BLaER1 (cell line): ENCODE results near the gene DPP3.
"Not testable (repeated sequence)": the region's sequence is repeated elsewhere in the genome, so short reads cannot be mapped to it uniquely, and the experiment has no call there.

Source experiments
- H3K27ac ChIP-seq: shearing (Covaris generic); formaldehyde crosslinking; 2 replicates; pipeline ENCODE4 v1.8.1; 2022
- H3K27me3 ChIP-seq: shearing (Covaris generic); formaldehyde crosslinking; 2 replicates; pipeline ENCODE4 v1.8.1; 2022
- H3K36me3 ChIP-seq: shearing (Covaris generic); formaldehyde crosslinking; 2 replicates; pipeline ENCODE4 v1.8.1; 2022
- H3K4me1 ChIP-seq: shearing (Covaris generic); formaldehyde crosslinking; 2 replicates; pipeline ENCODE4 v1.8.1; 2022
- H3K4me2 ChIP-seq: shearing (Covaris generic); formaldehyde crosslinking; 2 replicates; pipeline ENCODE4 v1.8.1; 2022
- H3K4me3 ChIP-seq: shearing (Covaris generic); formaldehyde crosslinking; 2 replicates; pipeline ENCODE4 v1.8.1; 2022
- H3K9ac ChIP-seq: shearing (Covaris generic); formaldehyde crosslinking; 2 replicates; pipeline ENCODE4 v1.8.1; 2022
- H3K9me3 ChIP-seq: shearing (Covaris generic); formaldehyde crosslinking; 2 replicates; pipeline ENCODE4 v1.8.1; 2022
- H4K20me1 ChIP-seq: shearing (Covaris generic); formaldehyde crosslinking; 2 replicates; pipeline ENCODE4 v1.8.1; 2022
- Cebpa-rat ChIP-seq: shearing (Covaris generic); IDR thresholded peaks from 2 replicates; pipeline ENCODE4 v1.8.1; 2022

The DPP3 gene, protein sequence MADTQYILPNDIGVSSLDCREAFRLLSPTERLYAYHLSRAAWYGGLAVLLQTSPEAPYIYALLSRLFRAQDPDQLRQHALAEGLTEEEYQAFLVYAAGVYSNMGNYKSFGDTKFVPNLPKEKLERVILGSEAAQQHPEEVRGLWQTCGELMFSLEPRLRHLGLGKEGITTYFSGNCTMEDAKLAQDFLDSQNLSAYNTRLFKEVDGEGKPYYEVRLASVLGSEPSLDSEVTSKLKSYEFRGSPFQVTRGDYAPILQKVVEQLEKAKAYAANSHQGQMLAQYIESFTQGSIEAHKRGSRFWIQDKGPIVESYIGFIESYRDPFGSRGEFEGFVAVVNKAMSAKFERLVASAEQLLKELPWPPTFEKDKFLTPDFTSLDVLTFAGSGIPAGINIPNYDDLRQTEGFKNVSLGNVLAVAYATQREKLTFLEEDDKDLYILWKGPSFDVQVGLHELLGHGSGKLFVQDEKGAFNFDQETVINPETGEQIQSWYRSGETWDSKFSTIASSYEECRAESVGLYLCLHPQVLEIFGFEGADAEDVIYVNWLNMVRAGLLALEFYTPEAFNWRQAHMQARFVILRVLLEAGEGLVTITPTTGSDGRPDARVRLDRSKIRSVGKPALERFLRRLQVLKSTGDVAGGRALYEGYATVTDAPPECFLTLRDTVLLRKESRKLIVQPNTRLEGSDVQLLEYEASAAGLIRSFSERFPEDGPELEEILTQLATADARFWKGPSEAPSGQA

DNA sequence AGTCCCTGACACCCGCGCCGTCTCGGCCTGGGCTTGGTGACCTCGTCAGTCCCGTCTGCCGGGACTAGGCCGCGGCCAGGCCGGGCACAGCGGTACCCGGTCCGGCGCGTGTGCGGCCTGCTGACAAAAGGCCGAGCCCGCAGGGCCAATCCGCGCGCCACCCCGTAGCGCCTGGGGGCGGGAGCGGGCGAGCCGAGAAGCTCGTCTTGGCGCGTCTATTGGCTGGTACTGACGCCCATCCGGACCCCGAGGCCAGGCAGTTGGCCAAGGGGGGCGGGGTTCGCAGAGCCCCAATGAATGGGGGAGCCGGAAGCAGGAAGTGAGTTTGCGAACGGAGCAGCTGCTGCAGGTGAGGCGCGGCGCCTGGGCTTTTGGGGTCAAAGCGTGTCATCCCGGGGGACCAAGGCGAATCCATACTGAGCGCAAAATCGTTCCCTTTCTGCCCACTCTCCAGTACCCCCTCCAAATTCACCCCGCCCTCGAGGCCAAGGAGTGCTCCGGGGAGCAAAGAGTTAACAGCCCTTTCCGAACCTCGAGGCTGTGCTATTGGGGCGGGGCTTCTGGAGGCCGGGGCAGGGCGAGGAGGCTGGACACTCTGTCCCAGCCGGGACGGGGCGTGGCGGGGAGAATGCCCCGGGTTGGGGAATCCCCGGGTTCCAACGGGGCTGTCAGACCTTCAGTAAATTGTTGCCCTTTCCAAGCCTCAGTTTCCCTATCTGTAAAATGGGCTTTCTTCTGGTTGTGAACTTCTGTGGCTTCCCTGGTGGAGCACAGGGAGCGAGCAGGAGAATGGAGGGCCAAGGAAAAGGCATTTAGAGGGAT, at the start of gene DPP3:
Gene DPP3, plus strand, starts transcription at position 318 of the 822 bp plus-strand sequence. CDS start 1,767 bp downstream, outside the sequence.
- Histone ChIP-seq H3K4me1 (peaks cover 14% of the 10 kb centered on the region), H3K27me3 (no peaks in the 10 kb centered on the region), H4K20me1 (peaks cover 38% of the 10 kb centered on the region)

DNA sequence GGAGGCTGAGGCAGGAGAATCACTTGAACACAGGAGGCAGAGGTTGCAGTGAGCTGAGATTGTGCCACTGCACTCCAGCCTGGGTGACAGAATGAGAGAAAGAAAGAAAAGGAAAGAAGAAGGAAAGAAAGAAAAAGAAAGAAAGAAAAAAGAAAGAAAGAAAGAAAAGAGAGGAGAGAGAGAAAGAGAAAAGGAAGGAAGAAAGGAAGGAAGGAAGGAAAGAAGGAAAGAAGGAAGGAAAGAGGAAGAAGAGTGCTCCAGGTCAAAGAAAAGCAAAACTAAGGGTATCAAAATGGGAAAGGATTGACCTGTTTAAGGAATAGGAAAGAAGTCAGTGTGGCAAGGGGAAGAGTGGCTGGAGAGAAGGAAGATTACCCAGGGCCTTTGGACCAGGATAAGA, 48.9 kb upstream of the DPP3 start:
- H3K4me2 ChIP-seq, H3K4me1 ChIP-seq, H3K9me3 ChIP-seq, H3K4me3 ChIP-seq, H3K9ac ChIP-seq, H3K27ac ChIP-seq, H3K27me3 ChIP-seq: not testable (repeated sequence)
- Histone ChIP-seq H3K36me3 (peaks cover 44% of the 10 kb centered on the region), H4K20me1 (peaks cover 11% of the 10 kb centered on the region; the same call in 1 of the 2 replicates)

More for the DNA sequence above, at the start of gene DPP3:
- no peak for TF ChIP-seq Cebpa-rat
- peak within 1 kb of the TSS; percentile 94 for H3K9ac ChIP-seq
- H3K9me3 ChIP-seq = no peaks in the 10 kb centered on the region
- peak within 1 kb of the TSS; percentile 89 for H3K4me3 ChIP-seq
- peak within 1 kb of the TSS; percentile 93 for H3K27ac ChIP-seq
- H3K36me3 ChIP-seq = peaks cover 50% of the 10 kb centered on the region
- H3K4me2 ChIP-seq = peak within 1 kb of the TSS; percentile 97

- not testable (repeated sequence) for H3K9me3 ChIP-seq, H3K4me1 ChIP-seq, H3K4me2 ChIP-seq, H3K4me3 ChIP-seq, H4K20me1 ChIP-seq, H3K27ac ChIP-seq, H3K9ac ChIP-seq, H3K27me3 ChIP-seq
- peaks cover 50% of the 10 kb centered on the region for H3K36me3 ChIP-seq
Measured at GRCh38 chr11:66431871-66432329, 48.3 kb upstream of the DPP3 start.

- Histone ChIP-seq H3K9ac (no peak overlapping the region), H3K27ac (no peak overlapping the region), H4K20me1 (no peaks in the 10 kb centered on the region), H3K36me3 (peaks cover 54% of the 10 kb centered on the region), H3K9me3 (no peaks in the 10 kb centered on the region), H3K4me2 (no peak overlapping the region), H3K4me1 (peaks cover 2% of the 10 kb centered on the region), H3K27me3 (no peaks in the 10 kb centered on the region), H3K4me3 (no peak overlapping the region)
- TF ChIP-seq Cebpa-rat = no peak
Measured at GRCh38 chr11:66432597-66432996, 47.6 kb upstream of the DPP3 start.

DNA sequence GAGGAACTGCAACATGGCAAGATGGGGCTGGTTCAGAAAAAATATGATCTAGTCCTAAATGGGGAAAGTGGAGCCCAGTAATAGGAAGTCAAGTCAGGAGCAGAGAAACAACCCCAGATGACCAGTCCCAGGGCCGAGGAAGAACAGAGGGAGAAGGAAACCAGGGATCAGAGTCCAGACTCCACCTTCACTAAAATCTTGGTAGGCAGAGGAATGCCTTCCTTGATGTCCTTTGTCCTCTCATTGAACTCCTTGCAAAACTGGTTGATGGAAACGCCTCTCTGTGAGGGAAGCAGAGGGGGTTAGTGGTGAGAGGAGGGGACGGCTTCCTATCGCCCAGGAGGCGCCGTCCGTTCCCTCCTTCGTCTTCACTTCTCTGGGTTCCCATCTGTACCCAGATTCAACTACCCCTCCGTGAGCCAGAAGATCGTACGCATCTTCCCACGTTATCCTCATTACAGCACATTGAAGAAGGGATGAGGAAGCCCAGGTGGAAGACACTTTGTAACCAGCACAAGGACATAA, 42.2 kb upstream of the DPP3 start:
- H3K9ac ChIP-seq = peak overlapping the region; percentile 92

DNA sequence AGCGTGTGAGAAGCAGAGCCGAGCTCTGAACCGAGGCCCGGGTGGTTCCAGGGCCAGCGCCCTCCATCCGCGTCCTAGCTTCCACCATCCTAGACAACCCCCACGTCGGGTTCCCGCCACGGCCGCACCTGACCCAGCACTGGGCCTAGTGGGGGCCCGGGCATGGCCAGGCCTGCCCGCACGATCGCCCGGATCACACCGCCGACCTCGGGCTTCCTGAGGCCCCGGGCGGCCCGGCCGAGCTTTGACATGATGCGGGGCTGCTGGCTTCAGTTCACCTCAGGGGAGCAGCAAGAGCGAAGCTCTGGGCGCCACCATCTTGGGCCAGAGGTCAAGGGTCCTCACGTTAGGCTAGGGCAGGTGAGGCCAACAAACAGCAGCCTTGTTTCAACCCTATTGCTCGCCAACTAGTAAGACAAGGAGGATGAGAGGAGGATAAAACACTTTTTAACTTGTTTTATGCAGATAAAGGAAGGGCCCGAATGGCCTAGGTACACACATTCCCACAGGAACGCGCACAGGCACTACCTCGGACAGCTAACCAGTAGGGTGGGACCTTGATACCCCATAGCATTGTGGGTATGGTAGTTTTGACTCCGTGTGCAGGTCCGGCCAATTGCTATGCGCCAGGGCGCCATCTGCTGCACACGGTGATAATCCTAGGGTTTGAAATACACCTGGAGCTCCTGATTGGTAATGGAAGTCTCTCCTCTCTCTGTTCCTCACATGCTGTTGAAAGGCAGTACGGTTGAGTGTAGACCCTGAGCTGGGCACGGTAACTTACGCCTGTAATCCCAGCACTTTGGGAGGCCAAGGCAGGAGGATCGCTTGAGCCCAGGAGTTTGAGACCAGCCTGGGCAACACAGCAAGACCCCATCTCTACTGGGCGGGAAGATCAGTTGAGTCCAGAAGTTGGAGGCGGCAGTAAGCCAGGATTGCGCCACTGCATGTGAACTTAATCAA, 41.4 kb upstream of the DPP3 start, which contains the start of gene MRPL11:
Gene MRPL11, minus strand, starts transcription at position 345 of the 963 bp plus-strand sequence. Its CDS starts 94 bp downstream, at position 251.
- H3K9ac ChIP-seq = peak within 1 kb of the TSS; percentile 92
- peak within 1 kb of the TSS; percentile 89 for H3K4me3 ChIP-seq
- no peaks in the 10 kb centered on the region for H4K20me1 ChIP-seq
- peaks cover 15% of the 10 kb centered on the region for H3K9me3 ChIP-seq
- no peaks in the 10 kb centered on the region for H3K27me3 ChIP-seq
- H3K4me2 ChIP-seq = peak within 1 kb of the TSS; percentile 86
- H3K27ac ChIP-seq = peak within 1 kb of the TSS; percentile 91
- peaks cover 9% of the 10 kb centered on the region for H3K4me1 ChIP-seq
- no peak for TF ChIP-seq Cebpa-rat
- H3K36me3 ChIP-seq = peaks cover 33% of the 10 kb centered on the region

More for the DNA sequence above, 42.2 kb upstream of the DPP3 start:
- Histone ChIP-seq H4K20me1 (no peaks in the 10 kb centered on the region), H3K9me3 (peaks cover 7% of the 10 kb centered on the region), H3K27ac (peak overlapping the region; percentile 91), H3K4me1 (peaks cover 9% of the 10 kb centered on the region), H3K4me2 (peak overlapping the region; percentile 86), H3K4me3 (peak overlapping the region; percentile 89), H3K27me3 (no peaks in the 10 kb centered on the region), H3K36me3 (peaks cover 40% of the 10 kb centered on the region)
- TF ChIP-seq Cebpa-rat = no peak

GRCh38 chr11:66440101-66440939, 39.9 kb upstream of the DPP3 start:
- H3K4me1 ChIP-seq, H3K4me3 ChIP-seq, H3K27ac ChIP-seq, H3K9ac ChIP-seq, H4K20me1 ChIP-seq, H3K27me3 ChIP-seq, H3K4me2 ChIP-seq: not testable (repeated sequence)
- H3K36me3 ChIP-seq = peaks cover 19% of the 10 kb centered on the region
- H3K9me3 ChIP-seq = peaks cover 21% of the 10 kb centered on the region

DNA sequence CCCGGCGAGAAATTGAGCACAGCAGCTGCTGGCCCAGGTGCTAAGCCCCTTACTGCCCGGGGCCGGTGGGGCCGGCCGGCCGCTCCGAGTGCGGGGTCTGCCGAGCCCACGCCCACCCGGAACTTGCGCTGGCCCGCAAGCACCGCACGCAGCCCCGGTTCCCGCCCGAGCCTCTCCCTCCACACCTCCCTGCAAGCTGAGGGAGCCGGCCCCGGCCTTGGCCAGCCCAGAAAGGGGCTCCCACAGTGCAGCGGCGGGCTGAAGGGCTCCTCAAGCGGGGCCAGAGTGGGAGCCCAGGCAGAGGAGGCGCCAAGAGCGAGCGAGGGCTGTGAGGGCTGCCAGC, 39.3 kb upstream of the DPP3 start:
- H3K9ac ChIP-seq, H3K27ac ChIP-seq, H3K4me3 ChIP-seq, H4K20me1 ChIP-seq, H3K4me1 ChIP-seq, H3K4me2 ChIP-seq, H3K27me3 ChIP-seq: not testable (repeated sequence)
- H3K9me3 ChIP-seq = peaks cover 21% of the 10 kb centered on the region
- peaks cover 13% of the 10 kb centered on the region for H3K36me3 ChIP-seq
